ENCODE measurements around the gene HIPK2.

Gene HIPK2

DNA sequence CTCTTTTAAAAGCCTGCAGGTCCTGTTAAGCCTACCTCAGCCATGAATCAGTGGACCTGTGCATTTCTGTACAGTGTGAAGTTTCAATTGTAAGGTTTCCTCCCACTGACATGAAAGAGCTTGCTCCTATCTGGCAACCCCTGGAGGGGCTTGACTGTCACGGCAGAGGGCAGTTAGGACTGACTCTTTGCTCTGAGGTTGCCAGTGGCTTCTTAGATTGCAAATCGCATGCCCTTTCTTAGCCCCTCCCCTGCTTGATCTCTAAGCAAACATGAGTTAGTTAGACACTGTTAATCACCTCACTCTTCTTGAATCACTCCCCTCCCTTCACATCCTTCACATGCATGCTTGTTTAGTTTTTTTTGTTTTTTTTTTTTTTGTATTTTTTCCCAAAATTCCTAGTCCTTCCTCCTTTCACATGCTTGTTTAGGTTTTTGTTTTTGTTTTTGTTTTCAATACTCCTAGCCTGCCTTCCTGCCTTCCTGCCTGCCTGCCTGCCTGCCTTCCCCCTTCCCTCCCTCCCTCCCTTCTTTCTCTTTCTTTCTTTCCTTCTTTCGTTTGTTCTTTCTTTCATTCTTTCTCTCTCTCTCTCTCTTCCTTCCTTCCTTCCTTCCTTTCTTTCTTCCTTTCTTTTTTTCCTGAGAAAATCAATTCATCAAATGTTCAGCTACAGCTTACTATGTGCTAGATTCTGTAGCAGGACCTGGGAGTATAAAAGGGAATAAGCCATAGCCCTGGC is 6.0 kb upstream of the HIPK2 start:
- DNase-seq (ENCODE audit: low read depth in 3 of 3): no peak

DNA sequence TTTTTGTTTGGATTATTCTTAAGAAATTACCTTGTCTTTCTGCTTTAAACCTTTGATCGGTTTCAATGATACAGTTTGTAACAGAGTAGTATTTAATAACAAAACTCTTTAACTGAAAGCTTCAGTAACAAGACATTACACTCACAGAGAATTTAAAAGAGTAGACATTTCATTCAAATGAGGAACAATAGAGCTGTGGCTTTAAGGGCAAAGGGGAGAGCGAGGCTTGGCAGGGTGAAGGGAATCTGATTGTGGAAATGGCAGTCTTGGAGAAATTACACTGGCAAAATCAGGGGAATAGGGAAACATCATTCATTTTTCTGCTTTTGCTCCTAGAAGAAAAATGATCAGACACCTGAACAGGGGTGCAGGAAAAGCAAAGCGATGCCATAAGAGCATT is 5.1 kb upstream of the HIPK2 start:
- no peak for DNase-seq (ENCODE audit: low read depth in 3 of 3)

DNA sequence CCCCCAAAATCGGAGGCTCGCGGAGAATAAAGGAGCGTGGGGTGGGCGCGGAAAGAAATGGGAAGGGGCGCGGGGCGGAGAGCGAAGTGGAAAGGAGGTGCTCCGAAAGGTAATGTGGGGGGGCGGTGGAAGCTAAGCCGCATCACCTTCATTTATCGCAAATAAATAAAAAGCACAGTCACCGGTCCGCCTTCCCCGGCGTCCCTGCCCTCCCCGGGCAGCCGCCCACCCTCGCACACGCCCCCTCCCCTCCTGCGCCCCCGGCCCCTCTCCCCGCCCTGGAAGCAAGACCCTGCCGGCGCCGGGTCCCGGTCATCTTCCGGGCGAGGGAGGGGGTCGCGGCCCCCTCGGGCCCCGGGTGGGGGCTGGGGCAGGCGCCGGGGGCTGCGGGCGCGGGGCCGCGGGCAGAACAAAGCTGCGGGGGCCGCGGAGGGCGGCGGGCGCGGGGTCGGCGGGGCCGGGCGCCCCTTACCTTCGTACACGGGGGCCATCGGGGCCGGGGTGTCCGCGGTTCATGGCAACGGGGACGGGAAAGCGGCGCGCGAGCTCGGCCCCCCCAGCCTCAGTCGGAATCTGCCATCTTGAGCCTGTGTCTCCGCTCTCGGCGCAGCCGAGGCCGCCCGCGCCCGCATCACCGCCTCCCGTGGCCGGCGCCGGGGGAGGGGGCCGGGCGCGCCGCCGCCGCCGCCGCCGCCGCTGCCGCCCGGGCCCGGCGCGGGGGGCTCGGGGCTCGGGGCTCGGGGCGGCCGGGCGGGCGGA is 486 bp downstream of the HIPK2 start:
- DNase-seq (ENCODE audit: low read depth in 3 of 3): no peak

DNA sequence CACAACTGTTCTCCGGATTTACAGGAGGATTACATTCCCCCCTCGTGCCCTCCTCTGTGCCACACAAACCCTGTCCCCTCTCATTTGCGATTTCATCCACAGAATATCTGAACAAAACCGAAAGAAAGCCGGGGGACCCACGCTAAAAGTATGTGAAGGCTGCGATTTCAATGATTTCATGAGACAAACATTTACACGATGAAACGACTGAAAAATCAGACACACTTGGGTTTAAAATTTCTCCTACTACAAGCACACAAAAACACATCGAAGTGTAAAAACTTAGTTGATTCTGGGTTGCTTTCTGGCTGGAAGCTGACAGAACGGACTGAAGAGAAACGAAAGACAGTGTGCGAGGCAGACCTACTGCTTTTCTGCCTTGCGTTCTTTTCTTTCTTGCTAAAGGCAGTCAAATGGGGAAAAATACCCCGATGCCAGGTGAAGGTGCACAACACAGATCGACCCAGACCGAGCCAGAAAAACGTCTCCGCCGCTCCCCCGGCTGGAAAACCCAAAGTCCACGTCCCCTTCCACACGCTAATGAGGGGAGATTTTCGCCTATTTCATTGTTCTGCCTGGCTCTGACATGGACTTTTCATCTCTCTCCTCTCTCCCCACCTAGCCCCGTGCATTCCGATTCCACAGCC is 1.2 kb downstream of the HIPK2 start:
- no peak for DNase-seq (ENCODE audit: low read depth in 3 of 3)

DNA sequence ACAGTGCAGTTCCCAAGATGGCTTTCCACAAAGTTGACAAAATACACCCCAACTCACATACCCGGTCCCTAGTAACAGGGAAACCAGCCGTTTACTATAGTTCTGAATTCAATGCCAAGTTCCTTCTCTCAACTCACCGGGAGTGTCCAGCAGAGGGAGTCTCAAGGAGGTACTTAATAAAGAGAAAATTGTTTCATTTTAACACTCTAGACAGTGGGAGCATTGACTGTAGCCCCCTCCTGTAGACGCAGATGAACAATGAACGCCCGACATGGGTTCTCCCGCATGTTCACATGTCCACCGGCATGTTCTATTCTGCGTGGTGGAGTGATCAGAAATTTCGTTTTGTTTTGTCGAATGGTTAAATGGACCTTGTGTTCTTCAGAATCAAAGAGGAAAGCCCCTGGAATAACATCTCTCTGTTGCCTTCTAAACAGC is 1.9 kb downstream of the HIPK2 start:
- DNase-seq (ENCODE audit: low read depth in 3 of 3): peak in 1 of 3 donors; percentile 44

DNA sequence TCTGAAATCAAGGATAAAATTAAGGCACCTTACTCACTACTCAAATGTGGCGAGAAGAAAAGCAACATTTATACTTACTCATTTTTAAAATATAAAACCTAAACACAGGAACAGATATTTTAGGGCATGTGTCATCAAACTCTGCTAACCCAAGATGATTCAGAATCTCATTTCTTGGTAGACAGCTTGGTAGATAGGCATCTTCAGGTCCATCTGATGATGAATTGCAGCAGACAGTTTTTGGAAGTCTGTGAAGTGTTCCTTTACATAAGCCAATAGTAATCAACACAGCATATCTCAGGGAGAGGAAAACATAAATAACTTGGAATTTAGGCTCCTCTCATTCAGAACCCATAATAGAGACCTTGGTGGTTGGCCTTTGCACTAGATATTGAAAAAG is 3.4 kb downstream of the HIPK2 start:
- no peak for DNase-seq (ENCODE audit: low read depth in 3 of 3)

DNA sequence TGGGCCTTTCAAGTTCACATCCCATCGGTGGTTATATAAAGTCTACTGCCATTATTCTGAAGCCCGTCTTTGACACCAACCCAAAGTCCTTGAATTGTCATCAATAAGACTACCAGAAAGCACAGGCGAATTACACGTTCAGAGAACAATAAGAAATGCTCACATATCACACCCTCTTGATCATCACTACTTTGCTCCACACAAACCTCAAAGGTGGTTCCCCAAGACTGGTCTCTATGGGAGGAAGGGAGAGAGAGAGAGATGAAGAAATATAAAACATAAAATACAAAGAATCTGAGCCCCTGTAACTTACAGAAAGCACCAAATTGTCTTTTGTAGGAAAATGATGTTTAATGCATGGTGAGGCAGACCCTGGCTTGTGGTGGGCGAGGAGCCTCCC is 4.4 kb downstream of the HIPK2 start:
- DNase-seq (ENCODE audit: low read depth in 3 of 3): no peak

DNA sequence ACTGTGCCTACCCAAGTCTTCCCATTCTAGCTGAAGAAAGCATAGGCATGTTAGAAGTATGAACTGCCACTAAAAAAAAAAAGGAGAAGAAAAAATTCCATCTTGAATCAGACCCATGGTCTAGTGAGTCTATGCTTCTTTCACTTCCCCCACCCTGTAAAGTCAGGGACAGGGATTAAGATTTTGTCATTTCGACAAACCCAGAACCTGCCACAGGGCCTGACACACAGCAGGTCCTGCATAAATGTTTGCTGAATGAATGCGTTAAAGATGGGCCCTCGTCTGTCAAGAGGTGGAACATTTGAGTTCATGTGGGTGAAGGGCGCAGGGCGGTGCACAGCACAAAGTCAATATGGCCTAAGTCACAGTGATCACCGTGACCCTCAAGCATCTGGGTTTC is 4.9 kb downstream of the HIPK2 start:
- DNase-seq (ENCODE audit: low read depth in 3 of 3): no peak

DNA sequence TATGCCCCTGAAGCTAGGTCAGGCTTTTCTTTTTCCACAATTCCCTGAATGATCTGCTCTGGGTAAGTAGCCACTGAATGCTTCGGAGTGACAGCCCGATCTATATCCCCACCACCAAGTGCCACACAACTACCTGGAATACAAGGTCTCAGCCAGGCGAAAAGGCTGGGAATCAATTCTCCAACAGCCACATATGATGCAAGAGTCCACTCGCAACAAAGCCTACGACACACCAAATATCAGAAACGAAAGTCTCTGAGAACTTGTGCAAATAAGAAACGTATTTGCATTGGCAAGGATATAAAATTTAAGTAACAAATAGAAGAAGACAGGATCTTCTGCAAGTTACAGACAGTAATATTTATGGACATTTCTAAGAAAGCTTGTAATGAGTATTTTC is 5.7 kb downstream of the HIPK2 start:
- DNase-seq (ENCODE audit: low read depth in 3 of 3): no peak

DNA sequence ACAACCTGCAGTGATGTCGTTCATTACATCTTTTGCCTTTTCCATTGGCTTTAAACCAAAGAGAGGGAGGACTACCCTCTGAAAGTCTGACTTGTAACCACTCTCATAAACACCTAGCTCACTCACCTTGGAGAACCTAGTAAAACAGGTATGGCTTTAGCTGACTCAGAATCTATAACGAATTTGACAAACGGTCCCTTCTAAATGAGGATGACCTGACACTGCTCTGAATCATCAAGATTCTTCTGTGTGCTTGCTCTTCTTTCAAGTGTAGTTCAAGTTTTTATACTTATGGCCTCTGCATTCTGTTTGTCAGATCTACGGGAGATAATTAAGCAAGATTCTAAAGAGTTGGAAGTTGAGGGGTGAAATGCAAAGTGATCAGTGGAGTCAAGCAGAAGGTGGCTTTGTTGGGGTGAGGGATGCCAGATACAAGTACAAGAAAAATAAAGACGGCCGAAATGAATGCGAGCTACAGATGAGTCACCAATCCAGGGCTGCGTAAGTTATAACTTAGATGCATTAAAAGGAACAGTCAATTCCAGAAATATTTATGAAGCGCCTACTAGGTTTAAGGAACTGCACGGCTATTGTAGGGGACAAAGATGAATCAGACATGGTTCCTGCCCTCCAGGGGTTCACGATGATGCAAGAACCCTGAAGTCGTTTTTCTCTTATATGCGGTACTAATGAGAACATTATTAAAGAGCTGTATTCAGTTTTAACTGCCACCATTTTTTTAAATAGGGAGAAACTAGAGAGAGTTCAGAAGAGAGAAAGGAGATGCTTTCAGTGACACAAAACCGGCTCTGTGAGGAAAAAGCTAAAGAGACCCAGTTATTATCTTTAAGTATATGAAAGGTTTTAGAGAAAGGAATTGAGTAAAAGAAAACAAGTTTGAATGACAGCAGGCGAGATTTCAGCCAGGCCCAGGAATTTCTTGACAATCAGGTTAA is 6.5 kb downstream of the HIPK2 start:
- DNase-seq (ENCODE audit: low read depth in 3 of 3): no peak

DNA sequence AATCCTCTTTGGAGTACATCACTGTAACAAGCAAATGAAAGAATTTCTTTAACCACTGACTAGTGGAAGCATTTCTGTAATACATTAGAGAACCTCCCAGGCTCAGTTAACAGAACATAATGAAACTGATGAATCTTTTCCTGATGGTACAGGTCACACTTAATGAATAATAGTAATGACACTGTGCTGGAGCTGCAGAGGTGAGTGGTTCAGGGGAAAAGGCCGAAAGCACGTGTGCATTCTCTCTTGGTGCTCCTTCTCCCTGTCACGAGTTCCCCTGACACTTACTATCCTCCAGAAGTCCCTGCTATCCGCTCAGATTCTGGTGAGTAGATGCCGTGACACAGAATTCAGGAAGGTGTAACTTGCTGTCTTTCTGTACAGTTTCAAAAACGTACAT is 8.0 kb downstream of the HIPK2 start:
- no peak for DNase-seq (ENCODE audit: low read depth in 3 of 3)

DNA sequence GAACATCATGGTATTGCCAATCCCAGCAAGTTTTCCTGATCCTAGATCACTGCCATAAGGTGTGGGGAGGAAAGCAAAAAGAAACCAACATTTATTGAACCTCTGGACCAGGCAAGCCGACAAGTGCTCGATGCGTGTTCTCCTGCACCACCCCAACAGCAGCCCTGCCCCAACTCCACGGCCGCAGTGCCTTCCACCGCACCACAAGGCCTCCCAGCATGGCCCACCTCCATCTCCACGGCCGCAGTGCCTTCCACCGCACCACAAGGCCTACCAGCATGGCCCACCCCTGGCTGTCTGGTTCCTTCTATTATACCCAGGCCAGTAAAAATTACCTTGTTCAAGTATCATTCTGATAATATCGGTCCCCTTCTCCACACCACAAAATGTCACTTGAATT is 8.7 kb downstream of the HIPK2 start:
- no peak for DNase-seq (ENCODE audit: low read depth in 3 of 3)

DNA sequence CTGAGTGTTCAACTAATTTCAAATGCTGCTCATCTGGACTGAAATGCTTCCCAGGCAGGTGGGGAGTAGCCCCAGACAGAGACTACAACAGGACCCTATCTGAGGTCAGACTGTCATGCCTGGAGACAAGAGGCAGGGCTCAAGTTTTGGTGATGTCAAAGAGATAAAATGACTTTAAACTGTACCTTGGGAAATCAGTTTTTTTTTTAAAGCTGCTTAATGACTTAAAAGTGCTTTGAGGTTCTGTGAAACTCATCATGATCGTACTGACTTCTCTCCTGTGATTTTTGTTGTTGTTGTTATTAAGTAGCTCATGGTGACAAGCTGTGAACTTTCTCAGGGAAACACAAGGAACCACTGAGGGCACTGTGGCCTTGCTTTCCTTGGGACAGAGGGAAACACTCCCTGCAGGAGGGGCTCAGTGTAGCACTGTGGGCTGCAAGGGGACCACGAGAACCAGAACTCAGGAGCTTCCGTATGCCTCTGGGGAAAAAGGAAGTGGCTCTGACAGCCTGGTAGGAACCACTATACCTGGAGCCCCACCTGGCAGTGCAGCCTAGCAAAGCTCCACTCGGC is 9.5 kb downstream of the HIPK2 start:
- no peak for DNase-seq (ENCODE audit: low read depth in 3 of 3)

DNA sequence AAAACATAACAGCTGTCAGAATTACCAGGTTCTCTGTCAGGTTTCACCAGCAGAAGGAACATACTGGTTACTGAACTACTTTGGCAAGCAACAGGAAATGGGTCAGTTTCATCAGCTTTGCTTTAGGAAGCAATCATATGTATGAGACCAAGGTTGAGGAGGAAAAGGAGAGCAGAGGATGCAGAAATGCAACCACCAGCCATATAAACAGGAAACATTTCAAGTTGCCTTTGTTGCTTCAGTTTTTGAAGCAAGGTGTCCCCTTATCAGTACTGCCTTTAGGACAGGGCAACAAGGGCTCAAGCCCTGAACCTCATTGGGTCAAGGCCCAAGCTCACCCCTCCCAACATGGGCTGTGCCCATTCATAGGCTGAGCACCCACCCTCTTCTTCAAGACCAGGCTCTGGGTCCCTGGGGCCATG is 10.2 kb downstream of the HIPK2 start:
- DNase-seq (ENCODE audit: low read depth in 3 of 3): no peak

DNA sequence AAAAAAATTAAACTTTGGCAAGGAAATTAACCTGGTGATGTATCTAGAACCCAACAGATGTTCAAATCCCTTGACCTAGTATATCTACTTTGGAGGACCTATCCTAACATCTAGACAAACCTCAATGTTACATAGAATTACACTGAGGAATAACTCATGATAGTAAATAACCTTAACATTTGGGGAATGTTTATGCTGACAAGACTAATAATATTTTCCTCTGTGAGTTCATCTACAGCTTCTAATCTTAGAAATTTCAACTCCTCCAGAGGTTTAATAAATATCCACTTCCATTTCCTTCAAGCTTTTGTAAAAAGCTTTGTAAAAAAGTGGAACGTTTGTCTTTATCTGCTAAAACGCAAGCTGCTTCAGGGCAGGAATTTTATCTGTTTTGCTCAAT is 12.7 kb downstream of the HIPK2 start:
- DNase-seq (ENCODE audit: low read depth in 3 of 3): no peak

DNA sequence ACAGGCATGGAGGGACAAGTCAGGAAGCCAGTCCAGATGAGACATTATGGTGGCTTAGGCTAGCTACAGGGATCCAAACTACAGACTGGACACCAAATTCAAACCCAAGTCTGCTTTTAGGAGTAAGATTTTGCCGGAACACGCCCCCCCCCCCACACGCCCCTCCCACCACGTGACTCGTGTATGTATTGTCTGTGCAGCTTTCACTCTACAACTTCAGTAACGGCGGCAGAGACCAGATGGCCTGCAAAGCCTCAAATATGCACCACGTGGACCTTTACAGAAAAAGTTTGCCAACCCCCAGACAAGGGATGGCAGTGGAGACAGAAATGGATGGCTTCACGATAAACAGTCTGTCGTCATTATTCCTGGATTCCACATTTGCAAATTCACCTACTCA is 14.5 kb downstream of the HIPK2 start:
- DNase-seq (ENCODE audit: low read depth in 3 of 3): no peak

DNA sequence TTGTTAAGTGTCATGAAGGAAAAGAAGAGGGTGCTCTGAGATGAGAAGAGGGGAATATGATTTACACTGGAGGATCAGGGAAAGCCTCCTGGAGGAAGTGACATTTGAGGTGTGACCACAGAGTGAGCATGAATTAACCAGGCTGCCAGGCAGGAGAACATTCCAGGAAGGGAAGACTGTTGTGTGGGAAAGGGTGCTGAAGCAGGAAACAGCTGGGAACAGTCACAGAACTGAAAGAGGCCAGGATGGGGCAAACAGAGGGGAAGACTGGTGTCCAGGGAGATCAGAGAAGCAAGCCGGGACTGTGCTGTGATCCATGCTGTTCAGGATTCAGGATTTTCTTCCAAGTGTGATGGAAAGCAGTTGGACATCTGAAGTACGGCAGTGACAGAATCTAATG is 14.9 kb downstream of the HIPK2 start:
- DNase-seq (ENCODE audit: low read depth in 3 of 3): no peak

DNA sequence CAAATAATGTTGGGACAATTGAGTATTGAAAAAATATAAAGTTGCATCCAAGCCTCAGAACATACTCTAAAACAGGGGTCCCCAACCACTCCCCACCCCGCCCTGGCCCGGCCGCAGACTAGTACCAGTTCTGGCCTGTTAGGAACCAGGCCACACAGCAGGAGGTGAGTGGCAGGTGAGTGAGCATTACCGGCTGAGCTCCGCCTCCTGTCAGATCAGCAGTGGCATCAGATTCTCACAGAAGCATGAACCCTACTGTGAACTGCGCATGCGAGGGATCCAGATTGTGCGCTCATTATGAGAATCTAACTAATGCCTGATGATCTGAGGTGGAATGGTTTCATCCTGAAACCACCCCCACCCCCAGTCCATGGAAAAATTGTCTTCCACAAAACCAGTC is 19.4 kb downstream of the HIPK2 start:
- DNase-seq (ENCODE audit: low read depth in 3 of 3): no peak

DNA sequence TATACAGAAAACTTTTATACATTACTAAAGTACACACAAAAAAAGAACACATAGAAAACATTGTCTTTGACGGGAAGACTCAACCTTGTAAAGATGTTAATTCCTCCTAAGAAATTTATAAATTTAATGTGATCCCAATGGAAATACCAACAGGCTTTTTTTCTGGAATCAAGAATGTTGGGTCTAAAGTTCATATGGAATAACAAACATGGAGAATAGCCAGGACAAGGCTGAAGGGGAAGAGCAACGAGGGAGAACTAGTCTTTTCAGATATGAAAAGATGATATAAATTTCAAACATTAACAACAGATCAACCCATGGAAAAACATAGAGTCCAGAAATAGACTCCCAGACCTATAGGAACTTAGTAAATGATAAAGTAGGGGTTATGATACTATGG is 19.8 kb downstream of the HIPK2 start:
- DNase-seq (ENCODE audit: low read depth in 3 of 3): no peak

DNA sequence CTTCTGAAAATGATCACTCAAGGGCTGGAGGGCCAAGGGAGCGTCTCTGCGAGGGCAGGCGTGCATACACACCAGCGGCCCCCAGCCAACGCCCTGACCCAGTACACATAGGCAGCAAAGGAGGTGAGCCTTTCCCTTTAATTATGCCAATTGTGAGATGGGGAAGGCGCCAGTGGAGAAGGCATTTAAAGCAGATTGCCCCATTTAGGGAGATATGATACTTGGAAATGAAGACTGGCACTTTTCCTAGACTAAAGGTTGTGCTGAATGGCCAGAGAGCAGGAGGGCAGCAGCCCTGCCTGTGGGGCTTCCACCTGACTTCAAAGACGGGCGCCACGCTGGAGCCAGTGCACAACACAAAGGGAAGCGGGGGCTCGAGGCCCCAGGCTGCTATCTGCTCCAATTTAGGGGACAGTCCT is 24.1 kb downstream of the HIPK2 start:
- DNase-seq (ENCODE audit: low read depth in 3 of 3): no peak

DNA sequence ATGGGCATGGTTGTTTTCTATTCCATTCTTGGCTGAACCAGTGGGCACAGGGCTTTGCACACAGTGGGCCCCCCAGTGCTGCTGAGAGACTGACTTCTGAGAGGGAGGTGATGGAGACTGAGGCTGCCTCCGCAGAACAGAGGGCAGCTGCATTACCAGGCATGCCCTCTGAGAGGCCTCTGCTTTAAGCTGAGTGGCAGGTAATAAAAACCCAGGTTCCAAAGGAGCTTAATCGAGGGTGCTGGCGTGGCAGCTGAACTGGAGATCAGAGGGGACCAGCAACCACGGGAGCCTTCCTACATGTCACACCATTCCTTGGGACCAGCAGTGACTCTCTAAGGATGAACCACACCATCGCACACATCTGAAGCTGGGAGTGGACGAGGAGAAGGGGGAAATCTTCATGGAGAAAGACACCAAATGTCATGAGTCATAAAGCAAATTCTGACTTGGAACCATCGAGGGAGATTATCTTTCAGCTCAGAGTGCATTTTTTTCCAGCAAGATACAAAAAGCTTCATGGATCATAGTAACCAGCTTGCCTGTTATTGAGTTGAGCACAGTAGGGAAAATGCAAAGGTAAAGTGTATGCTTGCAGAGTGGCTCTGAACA is 24.6 kb downstream of the HIPK2 start:
- DNase-seq (ENCODE audit: low read depth in 3 of 3): no peak

All from stimulated activated CD4-positive, alpha-beta T cell treated with anti-CD3 and anti-CD28 coated beads, TNF-alpha, amount 100 ng/mL, for 48 hours (primary cell).